ENCODE measurements around the gene ALX4.

DNA sequence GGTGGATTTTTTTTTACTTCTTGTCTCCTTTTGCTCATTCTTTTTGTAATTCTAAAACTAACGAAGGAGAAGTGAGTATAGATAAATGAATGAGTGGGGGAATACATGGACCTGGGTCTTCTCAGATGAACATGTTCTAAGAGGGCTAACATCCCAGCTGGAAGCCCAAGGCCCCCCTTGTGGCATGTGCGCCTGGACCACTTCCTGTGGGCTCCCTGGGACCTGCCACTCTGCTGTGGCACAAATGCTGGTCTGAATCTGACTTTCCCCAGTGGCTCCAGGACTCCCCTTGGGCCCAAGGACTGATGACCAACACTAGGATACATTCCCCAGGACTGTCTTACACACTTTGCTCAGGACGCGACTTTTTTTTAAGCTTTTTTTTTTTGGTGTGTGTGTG, 32.7 kb upstream of the ALX4 start:
- no peak for TF ChIP-seq POLR2A (IDR thresholded peaks at IDR 0.05; ENCODE audit: low read length)
- TF ChIP-seq GATA1 (IDR thresholded peaks at IDR 0.05; ENCODE audit: low read depth, low read length) = no peak

Data from erythroblast (primary cell).